Adrenal gland (tissue), 12 donors: ENCODE results near the gene PKP3. TPM values are rescaled to one million over a fixed set of nuclear protein-coding genes. Genes with fewer than 3 reads are reported as not detected.

Experiments used
- DNase-seq, 7 donors: peaks; one replicate each; pipeline ENCODE4 v3.0.0-alpha.2; 2019 to 2020
- H3K27ac ChIP-seq, 5 donors: fragments of 200-600 bp; sonication (generic) in 4 of 5; 1 replicate in 3 of 5; 2 replicates in 2 of 5; pipeline versions ENCODE4 v1.5.1 to v1.8.0; 2016 to 2020; ENCODE audit warnings: mild to moderate bottlenecking in 1 of 5
- H3K27me3 ChIP-seq: fragments of 200-600 bp; 2 replicates; pipeline ENCODE4 v1.8.0; 2021
- H3K36me3 ChIP-seq, 2 donors: fragments of 200-600 bp; replicated peaks in 1 of 2; 1 replicate in 1 of 2; 2 replicates in 1 of 2; pipeline versions ENCODE4 v1.5.1 to v1.8.0; 2018 to 2022
- H3K4me1 ChIP-seq, 2 donors: fragments of 200-600 bp; replicated peaks in 1 of 2; 1 replicate in 1 of 2; 2 replicates in 1 of 2; pipeline versions ENCODE4 v1.5.1 to v1.8.0; 2018 to 2021
- H3K4me3 ChIP-seq, 4 donors: fragments of 200-600 bp; sonication (generic) in 3 of 4; one replicate each; pipeline ENCODE4 v1.5.1; 2016 to 2018
- H3K9me3 ChIP-seq, 3 donors: fragments of 200-600 bp; sonication (generic) in 1 of 3; replicated peaks in 1 of 3; 1 replicate in 2 of 3; 2 replicates in 1 of 3; pipeline versions ENCODE4 v1.5.1 to v1.8.0; 2016 to 2021
- POLR2A ChIP-seq, 2 donors: fragments of 450-650 bp; IDR thresholded peaks; one replicate each; pipeline ENCODE4 v1.6.1; 2017; ENCODE audit warnings: antibody characterized with exemption in 2 of 2, mild to moderate bottlenecking in 2 of 2, moderate library complexity in 1 of 2
- WGBS, 4 donors: extraction: QIAGEN DNeasy Blood & Tissue Kit in 2 of 4; methylation state at CpG; one replicate each; pipeline versions ENCODE4 v1.1.5 to v1.1.7; 2013 to 2017; 5-methylcytosine and 5-hydroxymethylcytosine counted together
- intact Hi-C, 2 donors: fragments of 100-400 bp; cut with DNase I; formaldehyde crosslinking; loops; one replicate each; pipeline versions ENCODE4 v1.14.1 to v1.15.0; 2022 to 2023
- polyA plus RNA-seq, 3 donors: library from polyadenylated mRNA; stranded (reverse); fragments of 200-250 nt in 2 of 3; fragments of 350-450 nt in 1 of 3; fragmentation: Illumina TruSeq in 1 of 3; extraction: RNeasy Lipid Tissue Mini Kit (QIAGEN cat#74804) in 1 of 3; gene quantifications; one replicate each; pipeline ENCODE4 v1.2.3, GENCODE V29; 2013 to 2014
- total RNA-seq, 9 donors: library from RNA; depleted of rRNA in 4 of 9; stranded (reverse); fragments of >200 nt in 4 of 9; fragments of 120-200 nt in 1 of 9; fragmentation: NEBNext Ultra II Directional in 1 of 9; extraction: Animal tissue kit (Norgen Biotek cat#: 25700) in 1 of 9; gene quantifications; one replicate each; pipeline versions ENCODE4 v1.1.0 to v1.2.4, GENCODE V29; 2013 to 2023
- TF ChIP-seq, protein P1 (sequence below), 6 experiments: fragments of 450-650 bp in 4 of 6; fragments of 200-600 bp in 2 of 6; sonication (generic) in 1 of 6; IDR thresholded peaks; 1 replicate in 5 of 6; 2 replicates in 1 of 6; pipeline versions ENCODE4 v1.5.1 to v1.8.0; 2016 to 2021; ENCODE audit warnings: antibody characterized with exemption in 6 of 6, mild to moderate bottlenecking in 2 of 6, moderate library complexity in 1 of 6
- donor health status: healthy with polysubstance abuse.
- donor health status: Bipolar disorder and iron deficiency.
- donor health status: DM: yes; HTN: yes; CAD: no.
- donor health status: DM: no; HTN: no; CAD: no.
- donor health status: DM: no; HTN: no; CAD: no.
- donor health status: DM: yes; HTN: yes; CAD: no.

PKP3 gene
- total and polyA plus RNA-seq, 12 donors = 0.37 to 0.65 (median 0.55) TPM; not detected in 8

- no peak overlapping the region for H3K4me3 ChIP-seq
- H3K27ac ChIP-seq = no peak overlapping the region
- no peaks in the 10 kb centered on the region for H3K9me3 ChIP-seq
- intact Hi-C loops = no loop called here
- H3K27me3 ChIP-seq = no peaks in the 10 kb centered on the region
- TF ChIP-seq POLR2A (IDR thresholded peaks at IDR 0.05) = no peak
- TF ChIP-seq, protein P1, sequence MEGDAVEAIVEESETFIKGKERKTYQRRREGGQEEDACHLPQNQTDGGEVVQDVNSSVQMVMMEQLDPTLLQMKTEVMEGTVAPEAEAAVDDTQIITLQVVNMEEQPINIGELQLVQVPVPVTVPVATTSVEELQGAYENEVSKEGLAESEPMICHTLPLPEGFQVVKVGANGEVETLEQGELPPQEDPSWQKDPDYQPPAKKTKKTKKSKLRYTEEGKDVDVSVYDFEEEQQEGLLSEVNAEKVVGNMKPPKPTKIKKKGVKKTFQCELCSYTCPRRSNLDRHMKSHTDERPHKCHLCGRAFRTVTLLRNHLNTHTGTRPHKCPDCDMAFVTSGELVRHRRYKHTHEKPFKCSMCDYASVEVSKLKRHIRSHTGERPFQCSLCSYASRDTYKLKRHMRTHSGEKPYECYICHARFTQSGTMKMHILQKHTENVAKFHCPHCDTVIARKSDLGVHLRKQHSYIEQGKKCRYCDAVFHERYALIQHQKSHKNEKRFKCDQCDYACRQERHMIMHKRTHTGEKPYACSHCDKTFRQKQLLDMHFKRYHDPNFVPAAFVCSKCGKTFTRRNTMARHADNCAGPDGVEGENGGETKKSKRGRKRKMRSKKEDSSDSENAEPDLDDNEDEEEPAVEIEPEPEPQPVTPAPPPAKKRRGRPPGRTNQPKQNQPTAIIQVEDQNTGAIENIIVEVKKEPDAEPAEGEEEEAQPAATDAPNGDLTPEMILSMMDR (IDR thresholded peaks at IDR 0.05) = no peak
- H3K36me3 ChIP-seq = no peaks in the 10 kb centered on the region
- 63 to 69% (median 66%) methylated on average over 8 to 11 of the region's 11 CpGs for WGBS, 4 donors
- H3K4me1 ChIP-seq = no peaks in the 10 kb centered on the region
- DNase-seq = no peak
Measured at GRCh38 chr11:382081-382629, 11.9 kb upstream of the PKP3 start.

DNA sequence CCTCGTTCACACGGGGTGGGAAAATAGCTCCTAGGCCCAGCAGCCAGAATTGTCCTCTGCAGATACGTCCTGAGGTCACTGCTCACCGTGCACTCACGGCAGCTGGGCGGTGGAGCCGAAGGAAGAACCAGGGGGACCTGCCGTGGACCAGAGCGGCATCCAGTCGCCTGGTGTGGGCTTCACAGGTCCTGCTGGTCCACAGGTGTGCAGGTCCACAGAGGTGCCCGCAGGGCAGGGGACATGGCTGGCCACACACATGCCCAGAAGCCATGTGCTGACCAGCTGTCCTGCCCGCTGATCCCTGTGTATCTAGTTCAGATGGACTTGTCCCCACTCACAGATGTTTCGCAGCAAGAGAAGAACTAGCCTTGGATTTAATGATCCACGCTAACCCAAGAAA lies 10.6 kb upstream of the PKP3 start:
- intact Hi-C loops = no loop called here
- no peaks in the 10 kb centered on the region for H3K27me3 ChIP-seq
- H3K36me3 ChIP-seq = no peaks in the 10 kb centered on the region
- H3K9me3 ChIP-seq = no peaks in the 10 kb centered on the region
- H3K4me3 ChIP-seq = no peak overlapping the region
- H3K27ac ChIP-seq = no peak overlapping the region
- 77 to 90% (median 87%) methylated on average over 11 to 14 of the region's 14 CpGs for whole genome bisulfite sequencing, 4 donors
- no peak for DNase-seq
- H3K4me1 ChIP-seq = no peaks in the 10 kb centered on the region
- TF ChIP-seq, protein P1 (IDR thresholded peaks at IDR 0.05) = no peak
- no peak for TF ChIP-seq POLR2A (IDR thresholded peaks at IDR 0.05)

DNA sequence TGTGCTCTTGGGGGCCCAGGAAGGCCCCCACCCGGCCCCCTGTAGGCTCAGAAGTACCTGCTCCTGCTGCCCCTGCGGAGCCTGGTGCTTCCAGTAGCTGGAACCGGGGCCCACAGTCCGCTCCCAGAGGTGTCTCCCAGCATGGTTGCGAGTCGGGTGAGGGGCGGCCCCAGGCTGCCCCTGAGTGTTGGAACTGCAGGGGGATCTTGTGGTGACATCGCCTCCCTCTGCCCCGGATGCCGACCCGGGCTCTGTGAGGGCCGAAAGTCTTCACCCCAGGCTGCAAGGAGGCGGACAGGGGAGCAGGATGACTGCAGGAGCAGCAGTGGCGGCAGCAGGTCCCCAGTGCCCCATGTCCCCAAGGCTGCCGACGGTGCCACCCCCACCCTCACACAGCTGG lies 9.5 kb upstream of the PKP3 start:
- no peak for DNase-seq
- Histone ChIP-seq H3K4me1 (no peaks in the 10 kb centered on the region), H3K27ac (no peak overlapping the region), H3K4me3 (no peak overlapping the region), H3K36me3 (no peaks in the 10 kb centered on the region), H3K27me3 (no peaks in the 10 kb centered on the region), H3K9me3 (no peaks in the 10 kb centered on the region)
- intact Hi-C loops = no loop called here
- 73 to 87% (median 82%) methylated on average over 3 to 16 of the region's 16 CpGs; no CpG with 5 or more reads in 1 of the 4 donors for WGBS, 4 donors
- TF ChIP-seq, protein P1 (IDR thresholded peaks at IDR 0.05) = no peak
- no peak for TF ChIP-seq POLR2A (IDR thresholded peaks at IDR 0.05)

DNA sequence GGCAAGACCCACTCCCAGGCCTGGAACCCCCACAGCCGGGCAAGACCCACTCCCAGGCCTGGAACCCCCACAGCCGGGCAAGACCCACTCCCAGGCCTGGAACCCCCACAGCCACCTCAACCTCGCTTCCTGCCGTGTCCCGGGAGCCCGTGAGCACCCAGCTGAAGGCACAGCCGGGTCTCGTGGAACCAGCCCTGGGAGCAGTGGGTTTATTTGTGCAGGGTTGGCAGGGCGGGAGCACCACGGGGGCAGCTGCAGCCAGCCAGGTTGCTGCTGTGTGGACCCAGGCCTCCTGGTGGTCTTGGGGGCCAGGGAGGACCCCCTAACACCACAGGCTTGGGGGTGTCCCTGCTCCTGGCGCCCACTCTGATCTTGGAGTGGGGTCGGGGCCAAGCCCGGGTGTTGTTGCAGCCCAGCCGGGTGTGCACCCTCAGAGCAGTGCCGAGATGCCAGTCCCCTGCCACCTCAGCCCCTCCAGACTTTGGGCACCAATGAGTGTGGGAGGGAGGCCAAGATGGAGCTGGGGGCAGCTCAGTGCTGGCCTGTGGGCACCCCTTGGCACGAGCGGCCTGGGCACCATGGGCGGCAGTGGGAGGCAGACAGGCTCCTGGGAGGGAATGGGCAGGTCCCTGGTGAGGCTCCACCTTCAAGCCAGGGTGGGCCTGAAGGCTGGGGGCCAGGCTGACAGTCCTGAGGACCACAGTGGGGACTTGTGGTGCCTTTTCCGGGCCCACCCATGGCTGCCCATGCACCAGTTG lies 8.2 kb upstream of the PKP3 start:
- TF ChIP-seq, protein P1 (IDR thresholded peaks at IDR 0.05) = no peak
- no peak for TF ChIP-seq POLR2A (IDR thresholded peaks at IDR 0.05)
- no peaks in the 10 kb centered on the region for H3K4me1 ChIP-seq
- no peak overlapping the region for H3K27ac ChIP-seq
- no peaks in the 10 kb centered on the region for H3K36me3 ChIP-seq
- WGBS, 4 donors = 88 to 96% (median 89%) methylated on average over 14 to 19 of the region's 19 CpGs; no CpG with 5 or more reads in 1 of the 4 donors
- no peak for DNase-seq
- no peak overlapping the region for H3K4me3 ChIP-seq
- intact Hi-C loops = no loop called here
- H3K9me3 ChIP-seq = no peaks in the 10 kb centered on the region
- H3K27me3 ChIP-seq = no peaks in the 10 kb centered on the region
